Lower leg skin (tissue), 3 donors: Measurements from ENCODE around the gene KRT27.

ENCODE experiments used
- POLR2A ChIP-seq, 2 donors: fragments of 450-650 bp; IDR thresholded peaks; one replicate each; pipeline ENCODE4 v1.6.1; 2016 to 2017; ENCODE audit warnings: antibody characterized with exemption in 2 of 2, mild to moderate bottlenecking in 1 of 2, moderate library complexity in 1 of 2
- TF ChIP-seq, protein P1 (sequence below), 3 donors: fragments of 450-650 bp; IDR thresholded peaks; one replicate each; pipeline ENCODE4 v1.5.1; 2016; ENCODE audit warnings: antibody characterized with exemption in 3 of 3, mild to moderate bottlenecking in 3 of 3, moderate library complexity in 2 of 3

DNA sequence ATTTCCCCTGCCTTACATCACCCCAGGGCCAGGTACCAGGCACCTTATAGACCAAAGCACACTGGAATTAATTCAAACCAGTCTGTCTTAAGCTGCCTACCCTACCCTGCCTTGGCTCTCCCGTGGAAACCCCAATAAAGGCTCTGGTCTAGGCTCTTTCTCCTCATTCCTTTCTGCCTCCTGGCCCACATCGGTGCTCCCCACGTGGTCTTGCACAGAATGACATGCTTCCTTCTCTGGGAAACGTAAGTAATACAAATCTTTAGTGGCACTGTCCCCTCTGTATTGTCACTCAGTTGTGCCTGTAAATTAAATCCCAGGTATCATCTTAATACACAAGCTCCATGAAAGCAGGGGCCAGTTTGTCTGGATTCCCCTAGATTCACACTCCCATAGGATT is 43.8 kb downstream of the KRT27 start:
- TF ChIP-seq, protein P1, sequence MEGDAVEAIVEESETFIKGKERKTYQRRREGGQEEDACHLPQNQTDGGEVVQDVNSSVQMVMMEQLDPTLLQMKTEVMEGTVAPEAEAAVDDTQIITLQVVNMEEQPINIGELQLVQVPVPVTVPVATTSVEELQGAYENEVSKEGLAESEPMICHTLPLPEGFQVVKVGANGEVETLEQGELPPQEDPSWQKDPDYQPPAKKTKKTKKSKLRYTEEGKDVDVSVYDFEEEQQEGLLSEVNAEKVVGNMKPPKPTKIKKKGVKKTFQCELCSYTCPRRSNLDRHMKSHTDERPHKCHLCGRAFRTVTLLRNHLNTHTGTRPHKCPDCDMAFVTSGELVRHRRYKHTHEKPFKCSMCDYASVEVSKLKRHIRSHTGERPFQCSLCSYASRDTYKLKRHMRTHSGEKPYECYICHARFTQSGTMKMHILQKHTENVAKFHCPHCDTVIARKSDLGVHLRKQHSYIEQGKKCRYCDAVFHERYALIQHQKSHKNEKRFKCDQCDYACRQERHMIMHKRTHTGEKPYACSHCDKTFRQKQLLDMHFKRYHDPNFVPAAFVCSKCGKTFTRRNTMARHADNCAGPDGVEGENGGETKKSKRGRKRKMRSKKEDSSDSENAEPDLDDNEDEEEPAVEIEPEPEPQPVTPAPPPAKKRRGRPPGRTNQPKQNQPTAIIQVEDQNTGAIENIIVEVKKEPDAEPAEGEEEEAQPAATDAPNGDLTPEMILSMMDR (IDR thresholded peaks at IDR 0.05): no peak
- TF ChIP-seq POLR2A (IDR thresholded peaks at IDR 0.05): no peak
